ENCODE results near the gene FOXRED1.

GRCh38 chr11:126305699-126306098 is 36.7 kb downstream of the FOXRED1 start:
- TF ChIP-seq ZNF384 (IDR thresholded peaks at IDR 0.05) (no peak), PKNOX1 (IDR thresholded peaks at IDR 0.05) (no peak), ELF4 (IDR thresholded peaks at IDR 0.05) (no peak), TARDBP (IDR thresholded peaks at IDR 0.05) (no peak), SP1 (IDR thresholded peaks at IDR 0.05) (no peak), NFRKB (IDR thresholded peaks at IDR 0.05) (no peak), FOXA1 (IDR thresholded peaks at IDR 0.05) (no peak), CTBP1 (IDR thresholded peaks at IDR 0.05; ENCODE audit: borderline replicate concordance) (no peak), HDGF (IDR thresholded peaks at IDR 0.05; ENCODE audit: borderline replicate concordance) (no peak)

Data from HEK293T (cell line).